Mesenchymal stem cell (in vitro differentiated cells and primary cell): ENCODE measurements around the gene CDYL2.

Experiments used
- DNase-seq: peaks from one replicate; pipeline ENCODE4 v3.0.0-alpha.2; 2013
- H2AFZ ChIP-seq: one replicate; pipeline ENCODE4 v1.6.1; 2013; ENCODE audit warnings: low read depth, mild to moderate bottlenecking, control low read depth, inconsistent platforms, low read length, moderate library complexity
- H2AK5ac ChIP-seq: 2 replicates; pipeline ENCODE4 v1.6.1; 2013; ENCODE audit warnings: low read length, moderate library complexity, mild to moderate bottlenecking, inconsistent platforms; ENCODE audit not compliant: severe bottlenecking
- H2BK120ac ChIP-seq: one replicate; pipeline ENCODE4 v1.6.1; 2013; ENCODE audit warnings: low read depth, mild to moderate bottlenecking, inconsistent platforms, low read length, moderate library complexity
- H2BK12ac ChIP-seq, 2 experiments: one replicate each; pipeline ENCODE4 v1.6.1; 2013; ENCODE audit warnings: inconsistent platforms in 2 of 2, low read length in 2 of 2, mild to moderate bottlenecking in 2 of 2, moderate library complexity in 2 of 2, control low read depth in 1 of 2
- H2BK15ac ChIP-seq: one replicate; pipeline ENCODE4 v1.6.1; 2013; ENCODE audit warnings: mild to moderate bottlenecking, low read depth, inconsistent platforms; ENCODE audit not compliant: poor library complexity, severe bottlenecking
- H2BK5ac ChIP-seq: 2 replicates; pipeline ENCODE4 v1.6.1; 2013; ENCODE audit warnings: low read depth, mild to moderate bottlenecking, low read length, control low read depth, inconsistent platforms; ENCODE audit not compliant: poor library complexity, severe bottlenecking
- H3K14ac ChIP-seq, 2 experiments: one replicate each; pipeline ENCODE4 v1.6.1; 2013; ENCODE audit warnings: inconsistent platforms in 2 of 2, low read length in 2 of 2, control low read depth in 1 of 2, mild to moderate bottlenecking in 1 of 2, moderate library complexity in 1 of 2
- H3K18ac ChIP-seq, 2 experiments: one replicate each; pipeline ENCODE4 v1.6.1; 2013; ENCODE audit warnings: inconsistent platforms in 2 of 2, low read length in 2 of 2, control low read depth in 1 of 2, low read depth in 1 of 2, mild to moderate bottlenecking in 1 of 2
- H3K23ac ChIP-seq, 2 experiments: one replicate each; pipeline ENCODE4 v1.6.1; 2013; ENCODE audit warnings: inconsistent platforms in 2 of 2, low read length in 2 of 2, mild to moderate bottlenecking in 2 of 2, moderate library complexity in 2 of 2, control low read depth in 1 of 2
- H3K27ac ChIP-seq: 2 replicates; pipeline ENCODE4 v1.5.1; 2013; ENCODE audit warnings: mild to moderate bottlenecking, moderate library complexity, low read length, control low read depth, inconsistent platforms; ENCODE audit not compliant: poor library complexity, severe bottlenecking
- H3K27me3 ChIP-seq, 2 experiments: 2 replicates each; pipeline versions ENCODE4 v1.6.1 to v1.7.0; 2013; ENCODE audit warnings: low read length in 2 of 2, mild to moderate bottlenecking in 2 of 2, moderate library complexity in 2 of 2, control low read depth in 1 of 2, inconsistent platforms in 1 of 2; ENCODE audit not compliant: control insufficient read depth in 1 of 2, insufficient read depth in 1 of 2
- H3K36me3 ChIP-seq, 2 experiments: 2 replicates each; pipeline versions ENCODE4 v1.6.1 to v1.7.0; 2013; ENCODE audit warnings: low read length in 2 of 2, control low read depth in 1 of 2, inconsistent platforms in 1 of 2, low read depth in 1 of 2, mild to moderate bottlenecking in 1 of 2; ENCODE audit not compliant: insufficient read depth in 2 of 2, control insufficient read depth in 1 of 2
- H3K4ac ChIP-seq, 2 experiments: one replicate each; pipeline ENCODE4 v1.6.1; 2013; ENCODE audit warnings: inconsistent platforms in 2 of 2, low read length in 2 of 2, mild to moderate bottlenecking in 2 of 2, moderate library complexity in 2 of 2, control low read depth in 1 of 2, low read depth in 1 of 2
- H3K4me1 ChIP-seq: 2 replicates; pipeline ENCODE4 v1.6.1; 2013; ENCODE audit warnings: low read depth, low read length, control low read depth; ENCODE audit not compliant: control insufficient read depth, insufficient read depth
- H3K4me2 ChIP-seq: 2 replicates; pipeline ENCODE4 v1.6.1; 2013; ENCODE audit warnings: low read length, mild to moderate bottlenecking, inconsistent platforms; ENCODE audit not compliant: poor library complexity, severe bottlenecking
- H3K4me3 ChIP-seq, 2 experiments: 2 replicates each; pipeline versions ENCODE4 v1.5.1 to v1.7.0; 2013; ENCODE audit warnings: low read length in 2 of 2, mild to moderate bottlenecking in 2 of 2, control low read depth in 1 of 2, low read depth in 1 of 2; ENCODE audit not compliant: insufficient read depth in 1 of 2
- H3K79me1 ChIP-seq: replicated peaks from 2 replicates; pipeline ENCODE4 v1.6.1; 2013; ENCODE audit warnings: mild to moderate bottlenecking, control low read depth, low read length, inconsistent platforms; ENCODE audit not compliant: poor library complexity, severe bottlenecking
- H3K9ac ChIP-seq: 2 replicates; pipeline ENCODE4 v1.7.0; 2013; ENCODE audit warnings: mild to moderate bottlenecking, low read length, moderate library complexity
- H3K9me3 ChIP-seq: 2 replicates; pipeline ENCODE4 v1.7.0; 2013; ENCODE audit warnings: mild to moderate bottlenecking, low read length; ENCODE audit not compliant: control insufficient read depth
- H4K8ac ChIP-seq: one replicate; pipeline ENCODE4 v1.6.1; 2013; ENCODE audit warnings: inconsistent platforms, mild to moderate bottlenecking, low read length, moderate library complexity
- H4K91ac ChIP-seq: one replicate; pipeline ENCODE4 v1.6.1; 2013; ENCODE audit warnings: mild to moderate bottlenecking, low read length, inconsistent platforms
- WGBS: methylation state at CpG from one replicate; pipeline ENCODE4 v1.1.7; 2013; ENCODE audit warnings: mixed read lengths; 5-methylcytosine and 5-hydroxymethylcytosine counted together

CDYL2 gene

DNA sequence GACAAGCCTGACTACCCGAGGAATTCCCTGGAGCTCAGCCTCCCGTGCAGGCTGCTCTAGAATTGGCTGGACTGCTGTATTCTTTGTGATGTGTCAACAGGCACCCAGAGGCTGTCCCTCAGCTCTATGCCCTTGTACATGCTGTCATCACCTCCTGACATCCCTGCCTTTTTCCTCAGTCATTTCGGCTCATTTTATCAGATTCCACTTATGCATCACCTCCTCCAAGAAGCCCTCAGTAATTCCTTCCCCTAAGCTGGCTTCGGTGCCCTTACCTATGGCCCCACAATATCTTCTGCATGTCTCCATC lies 137.2 kb downstream of the CDYL2 start:
- no peak overlapping the region for H2BK5ac ChIP-seq
- H2BK120ac ChIP-seq, result no peak overlapping the region
- 41% methylated on average over 4 of the region's 4 CpGs for WGBS
- H2BK12ac ChIP-seq, result no peak overlapping the region
- no peak for DNase-seq
- no peak overlapping the region for H3K27ac ChIP-seq
- H3K18ac ChIP-seq, result no peak overlapping the region
- H2AK5ac ChIP-seq, result no peak overlapping the region
- H3K79me1 ChIP-seq, result no peaks in the 10 kb centered on the region
- H3K9ac ChIP-seq, result no peak overlapping the region
- H3K36me3 ChIP-seq, result no peaks in the 10 kb centered on the region
- no peak overlapping the region for H3K14ac ChIP-seq
- no peak overlapping the region for H2AFZ ChIP-seq
- H4K91ac ChIP-seq, result no peak overlapping the region
- no peaks in the 10 kb centered on the region for H3K4me1 ChIP-seq
- H3K4ac ChIP-seq, result no peak overlapping the region
- H3K4me3 ChIP-seq, result no peak overlapping the region
- H3K9me3 ChIP-seq, result no peaks in the 10 kb centered on the region
- no peaks in the 10 kb centered on the region for H3K27me3 ChIP-seq
- no peak overlapping the region for H3K23ac ChIP-seq
- H2BK15ac ChIP-seq, result no peak overlapping the region
- no peak overlapping the region for H4K8ac ChIP-seq
- no peak overlapping the region for H3K4me2 ChIP-seq

DNA sequence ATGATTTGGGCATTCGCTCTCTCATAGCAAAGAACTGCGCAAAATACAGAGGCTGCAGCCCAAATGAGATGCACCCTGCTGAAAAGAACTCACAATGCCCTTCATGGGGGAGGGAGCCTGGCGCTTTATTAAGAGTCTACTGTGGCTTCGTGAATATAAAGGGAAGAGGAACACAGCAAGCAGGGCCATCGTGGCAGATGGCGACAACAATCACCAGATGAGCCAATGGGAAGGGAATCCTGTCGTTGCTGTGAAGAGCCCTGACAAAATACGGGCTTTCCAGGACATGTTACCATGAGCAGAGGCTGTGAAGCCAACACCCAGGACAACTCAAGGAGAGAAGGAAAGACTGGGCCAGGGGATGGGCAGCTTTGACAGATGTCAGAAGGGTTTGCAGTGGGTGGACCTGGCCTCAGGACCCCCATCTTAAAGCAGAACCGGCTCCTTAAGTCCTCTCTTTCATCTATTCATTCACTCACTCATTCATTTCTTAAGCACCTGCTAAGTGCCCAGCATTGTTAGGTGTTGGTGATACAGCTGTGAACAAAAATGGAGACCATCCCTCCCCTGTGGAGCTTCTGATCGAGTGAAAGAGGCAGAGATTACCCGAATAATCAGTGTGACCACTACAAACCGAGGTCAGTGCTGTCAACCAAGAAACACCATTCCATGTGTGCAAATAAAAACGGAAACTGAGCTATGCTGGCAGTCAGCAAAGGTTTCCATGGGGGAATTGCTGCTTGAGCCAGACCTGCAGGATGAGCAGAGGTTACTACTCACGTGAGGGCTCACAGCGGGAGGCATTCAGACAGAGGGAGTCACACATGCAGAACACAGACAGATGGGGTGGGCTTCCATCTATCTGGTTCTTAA lies 137.8 kb downstream of the CDYL2 start:
- no peaks in the 10 kb centered on the region for H3K79me1 ChIP-seq
- H3K4me3 ChIP-seq, result no peak overlapping the region
- H4K8ac ChIP-seq, result no peak overlapping the region
- no peak overlapping the region for H3K18ac ChIP-seq
- no peaks in the 10 kb centered on the region for H3K36me3 ChIP-seq
- no peak overlapping the region for H3K23ac ChIP-seq
- H3K4me1 ChIP-seq, result no peaks in the 10 kb centered on the region
- H2BK120ac ChIP-seq, result no peak overlapping the region
- no peak overlapping the region for H2BK5ac ChIP-seq
- no peak overlapping the region for H3K9ac ChIP-seq
- 57% methylated on average over 14 of the region's 15 CpGs for WGBS
- H2BK12ac ChIP-seq, result no peak overlapping the region
- no peak overlapping the region for H4K91ac ChIP-seq
- H3K27me3 ChIP-seq, result no peaks in the 10 kb centered on the region
- H2BK15ac ChIP-seq, result no peak overlapping the region
- H3K9me3 ChIP-seq, result no peaks in the 10 kb centered on the region
- DNase-seq, result no peak
- H3K4me2 ChIP-seq, result no peak overlapping the region
- H2AK5ac ChIP-seq, result no peak overlapping the region
- H2AFZ ChIP-seq, result no peak overlapping the region
- H3K27ac ChIP-seq, result no peak overlapping the region
- no peak overlapping the region for H3K14ac ChIP-seq
- H3K4ac ChIP-seq, result no peak overlapping the region

DNA sequence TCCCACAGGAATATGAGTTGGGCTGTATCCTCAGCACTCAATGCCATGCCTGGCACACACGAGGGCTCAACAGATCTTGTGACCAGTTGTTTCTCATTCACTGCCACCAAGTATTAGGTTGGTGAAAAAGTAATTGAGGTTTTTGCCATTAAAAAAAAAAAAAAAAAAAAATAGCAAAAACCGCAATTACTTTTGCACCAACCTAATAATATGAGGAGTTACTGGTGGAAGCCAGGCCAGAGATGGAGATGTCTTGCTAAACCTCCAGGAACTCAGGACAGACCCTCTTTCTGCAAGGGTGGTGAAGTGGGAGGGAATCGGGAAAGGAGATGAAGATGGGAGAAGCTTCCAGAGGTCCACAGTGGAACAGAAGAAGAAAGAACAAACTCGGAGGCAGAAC lies 139.0 kb downstream of the CDYL2 start:
- no peak overlapping the region for H4K91ac ChIP-seq
- no peak overlapping the region for H3K4me3 ChIP-seq
- H3K9me3 ChIP-seq, result peaks cover 2% of the 10 kb centered on the region
- no peak overlapping the region for H3K14ac ChIP-seq
- no peak overlapping the region for H3K27ac ChIP-seq
- no peak overlapping the region for H2AK5ac ChIP-seq
- no peak overlapping the region for H2BK120ac ChIP-seq
- H2BK5ac ChIP-seq, result no peak overlapping the region
- H3K18ac ChIP-seq, result no peak overlapping the region
- no peak overlapping the region for H2AFZ ChIP-seq
- no peak overlapping the region for H4K8ac ChIP-seq
- no peak overlapping the region for H3K4me2 ChIP-seq
- no peak overlapping the region for H3K23ac ChIP-seq
- no peaks in the 10 kb centered on the region for H3K4me1 ChIP-seq
- H2BK15ac ChIP-seq, result no peak overlapping the region
- H3K79me1 ChIP-seq, result no peaks in the 10 kb centered on the region
- no peaks in the 10 kb centered on the region for H3K27me3 ChIP-seq
- no peak overlapping the region for H2BK12ac ChIP-seq
- H3K9ac ChIP-seq, result no peak overlapping the region
- H3K4ac ChIP-seq, result no peak overlapping the region
- no peak for DNase-seq
- no peaks in the 10 kb centered on the region for H3K36me3 ChIP-seq
- WGBS, result 66% methylated on average over 3 of the region's 4 CpGs

DNA sequence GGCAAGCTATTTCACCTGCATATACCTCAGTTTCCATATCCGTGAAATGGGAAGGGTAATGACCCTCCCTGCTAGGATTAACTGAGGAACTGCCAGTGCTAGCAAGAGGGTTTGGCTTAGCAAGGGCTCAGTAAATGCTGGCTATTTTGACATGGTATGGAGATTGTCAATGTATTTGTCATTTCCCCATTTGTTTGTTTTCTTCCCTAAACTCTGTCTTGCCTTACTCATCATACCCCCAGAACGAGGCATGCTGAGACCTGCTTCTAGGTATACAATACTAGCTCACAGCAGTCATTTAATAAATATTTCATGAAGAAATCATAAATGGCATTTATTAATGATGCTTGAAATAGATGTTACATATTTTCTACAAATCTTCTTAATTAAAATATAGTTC lies 139.6 kb downstream of the CDYL2 start:
- Histone ChIP-seq H2BK120ac (no peak overlapping the region), H2BK5ac (no peak overlapping the region), H3K14ac (no peak overlapping the region), H3K9ac (no peak overlapping the region), H2BK12ac (no peak overlapping the region), H2AK5ac (no peak overlapping the region), H3K4me1 (no peaks in the 10 kb centered on the region), H3K4me3 (no peak overlapping the region), H2BK15ac (no peak overlapping the region), H4K8ac (no peak overlapping the region), H3K4ac (no peak overlapping the region), H3K23ac (no peak overlapping the region), H3K9me3 (peaks cover 4% of the 10 kb centered on the region), H3K27ac (no peak overlapping the region), H3K18ac (no peak overlapping the region), H3K79me1 (no peaks in the 10 kb centered on the region), H4K91ac (no peak overlapping the region), H3K36me3 (no peaks in the 10 kb centered on the region), H2AFZ (no peak overlapping the region), H3K4me2 (no peak overlapping the region), H3K27me3 (no peaks in the 10 kb centered on the region)
- WGBS, result no CpG with 5 or more reads among the region's 2 CpGs
- no peak for DNase-seq
